HFF-Myc (cell line): ENCODE results near the gene CREM.

Source experiments
- DNase-seq: peaks from one replicate; pipeline ENCODE4 v3.0.0-alpha.2; 2011; ENCODE audit warnings: low read depth; ENCODE audit errors: extremely low read depth
- H3K4me3 ChIP-seq: replicated peaks from 2 replicates; pipeline ENCODE4 v1.5.1; 2011; ENCODE audit warnings: low read depth, mild to moderate bottlenecking, control low read depth, low read length
- CTCF ChIP-seq: IDR thresholded peaks from 2 replicates; pipeline ENCODE4 v1.5.1; 2012; ENCODE audit warnings: mild to moderate bottlenecking, low read depth, low read length, control low read depth; ENCODE audit errors: missing control alignments

The CREM gene

GRCh38 chr10:35224045-35224740 lies 97.5 kb downstream of the CREM start:
- DNase-seq = no peak
- TF ChIP-seq CTCF = no peak
- no peak overlapping the region for H3K4me3 ChIP-seq

GRCh38 chr10:35225204-35225603 lies 98.6 kb downstream of the CREM start:
- no peak for DNase-seq
- TF ChIP-seq CTCF = no peak
- H3K4me3 ChIP-seq = no peak overlapping the region

GRCh38 chr10:35226507-35226906 lies 99.9 kb downstream of the CREM start:
- no peak overlapping the region for H3K4me3 ChIP-seq
- TF ChIP-seq CTCF = no peak
- DNase-seq = no peak

- TF ChIP-seq CTCF = no peak
- no peak overlapping the region for H3K4me3 ChIP-seq
- DNase-seq = no peak
These were observed 101.4 kb downstream of the CREM start for GRCh38 chr10:35228058-35228457.

GRCh38 chr10:35231646-35232045 lies 105.0 kb downstream of the CREM start:
- no peak overlapping the region for H3K4me3 ChIP-seq
- DNase-seq = no peak
- no peak for TF ChIP-seq CTCF

- H3K4me3 ChIP-seq = no peak overlapping the region
- no peak for TF ChIP-seq CTCF
- DNase-seq = no peak
These were observed 105.9 kb downstream of the CREM start for GRCh38 chr10:35232527-35232926.

GRCh38 chr10:35234073-35234472 lies 107.4 kb downstream of the CREM start:
- no peak for DNase-seq
- H3K4me3 ChIP-seq = no peak overlapping the region
- TF ChIP-seq CTCF = no peak
